GM21447 (cell line): ENCODE data around the gene PLA2G2C.

ENCODE experiments used
- ATAC-seq: cut with Tn5 transposase; IDR thresholded peaks from one replicate; pipeline ENCODE4 v1.9.1; 2021; ENCODE audit not compliant: unreplicated experiment

Gene PLA2G2C

DNA sequence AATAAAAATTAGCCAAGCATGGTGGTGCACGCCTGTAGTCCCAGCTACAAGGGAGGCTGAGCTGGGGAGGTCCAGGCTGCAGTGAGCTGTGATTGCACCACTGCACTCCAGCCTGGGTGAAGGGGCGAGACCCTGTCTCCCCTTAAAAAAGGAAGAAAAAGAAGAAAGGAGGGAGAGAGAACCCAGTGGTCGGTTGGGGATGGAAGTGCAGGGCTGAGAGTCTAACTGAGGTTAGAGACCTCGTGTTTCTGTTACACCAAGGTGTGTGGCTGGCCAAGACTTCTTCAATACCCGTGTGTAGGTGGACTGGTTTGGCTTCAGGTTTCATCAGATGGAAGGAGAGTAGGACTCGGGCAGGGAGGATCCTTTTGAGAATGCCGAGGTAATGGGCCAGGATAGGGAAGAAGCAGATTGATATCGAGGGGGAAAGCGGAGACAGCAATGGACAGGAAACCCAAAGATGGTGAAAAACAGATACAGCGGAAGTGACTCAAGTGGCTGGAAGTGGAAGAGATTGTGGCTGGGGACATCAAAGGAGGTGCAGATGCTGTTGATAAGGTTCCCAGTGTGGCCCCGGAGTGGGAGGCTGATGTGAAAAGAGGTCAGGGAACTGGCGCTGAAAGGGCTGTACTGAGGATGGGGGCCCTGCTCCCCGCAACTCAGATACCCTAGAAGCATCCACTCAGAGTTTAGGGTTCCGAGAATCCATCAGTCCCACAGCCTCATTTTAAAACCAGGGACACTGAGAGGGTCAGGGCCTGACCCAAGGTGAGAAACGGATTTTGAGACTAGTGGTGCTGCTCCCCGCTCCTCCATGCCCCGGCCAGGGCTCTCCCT lies 1.1 kb downstream of the PLA2G2C start:
- no peak for ATAC-seq

DNA sequence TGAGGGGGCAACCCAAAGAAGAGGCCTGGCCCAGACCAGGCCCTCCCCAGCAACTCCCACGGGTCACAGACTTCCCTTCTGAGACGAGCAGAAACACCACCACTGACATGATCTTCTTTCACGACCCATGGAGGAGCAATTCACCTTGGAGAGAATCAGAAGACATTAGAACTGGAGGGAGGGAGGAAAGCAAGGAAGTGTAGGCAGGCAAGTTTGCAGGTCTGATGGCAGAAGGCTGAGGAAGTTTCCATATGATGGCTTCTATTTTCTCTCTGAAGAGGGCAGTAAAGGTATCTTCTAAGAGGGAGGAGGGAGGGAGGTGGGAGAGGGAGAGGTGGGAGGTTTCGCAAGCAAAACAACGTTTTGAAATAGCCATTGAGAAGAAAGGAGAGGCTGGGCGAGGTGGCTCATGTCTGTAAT lies 1.8 kb downstream of the PLA2G2C start:
- ATAC-seq: no peak

DNA sequence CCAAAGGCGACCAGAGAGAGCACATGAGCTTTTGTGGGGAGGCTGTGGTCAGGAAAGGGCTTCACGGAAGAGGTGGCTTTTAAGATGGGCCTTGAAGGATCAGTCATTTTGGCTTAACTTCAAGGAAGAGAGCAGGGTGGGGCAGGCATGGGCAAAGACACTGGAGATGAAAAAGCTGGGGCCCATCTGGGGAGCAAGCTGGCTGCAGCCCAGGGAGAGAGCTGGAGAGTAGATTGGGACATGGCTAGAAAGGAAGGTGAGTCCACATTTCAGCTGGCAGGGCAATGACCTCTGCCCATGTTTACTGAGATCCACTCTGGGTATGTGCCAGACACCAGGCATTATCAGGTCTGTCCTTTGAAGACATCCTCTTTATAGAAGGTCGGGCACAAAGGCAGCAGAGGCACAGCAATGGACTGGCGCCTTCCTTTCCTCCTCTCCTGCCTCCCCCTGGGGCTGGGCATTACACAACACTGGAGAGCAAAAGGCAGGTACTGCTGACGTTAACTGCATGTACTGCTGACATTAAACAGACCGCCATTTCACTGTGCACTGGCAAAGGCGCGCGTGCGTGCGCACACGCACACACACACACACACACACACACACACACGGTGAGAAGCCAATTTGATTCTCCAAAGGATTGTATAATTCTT lies 2.6 kb downstream of the PLA2G2C start:
- no peak for ATAC-seq

DNA sequence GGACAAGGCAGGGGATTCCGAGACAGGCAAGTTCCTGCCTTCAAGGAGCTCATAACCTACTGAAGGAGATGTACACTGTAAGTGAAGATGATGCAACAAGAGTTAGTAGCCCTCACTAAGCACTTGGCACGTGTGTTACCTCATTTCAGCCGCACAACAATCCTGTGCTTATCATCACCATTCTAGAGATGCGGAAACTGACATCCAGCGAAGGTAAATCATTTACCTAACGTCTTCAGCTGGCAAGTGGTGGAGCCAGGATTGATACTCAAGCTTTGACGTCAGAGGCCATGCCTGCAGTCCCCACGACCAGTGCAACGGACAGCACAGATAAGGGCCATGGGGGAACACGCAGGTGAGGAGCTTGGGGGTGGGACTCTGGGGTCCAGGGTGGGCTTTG lies 3.3 kb downstream of the PLA2G2C start:
- ATAC-seq: no peak

DNA sequence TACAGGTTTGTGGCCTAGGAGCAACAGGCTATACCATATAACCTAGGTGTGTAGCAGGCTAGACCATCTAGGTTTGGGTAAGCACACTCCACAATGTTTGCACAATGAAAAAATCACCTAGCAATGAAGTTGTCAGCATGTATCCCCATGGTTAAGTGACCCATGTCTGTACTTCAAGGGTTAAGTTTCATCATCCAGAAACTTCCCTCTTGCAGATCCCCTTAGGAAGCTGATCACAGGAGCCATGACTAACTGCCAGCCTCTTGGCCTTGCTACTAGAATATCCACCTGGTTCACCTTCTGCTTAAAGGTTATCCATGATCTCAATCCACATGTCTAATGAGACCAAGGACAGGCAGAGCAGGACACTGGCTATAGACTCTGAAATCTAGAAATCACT lies 3.9 kb downstream of the PLA2G2C start:
- ATAC-seq: no peak

DNA sequence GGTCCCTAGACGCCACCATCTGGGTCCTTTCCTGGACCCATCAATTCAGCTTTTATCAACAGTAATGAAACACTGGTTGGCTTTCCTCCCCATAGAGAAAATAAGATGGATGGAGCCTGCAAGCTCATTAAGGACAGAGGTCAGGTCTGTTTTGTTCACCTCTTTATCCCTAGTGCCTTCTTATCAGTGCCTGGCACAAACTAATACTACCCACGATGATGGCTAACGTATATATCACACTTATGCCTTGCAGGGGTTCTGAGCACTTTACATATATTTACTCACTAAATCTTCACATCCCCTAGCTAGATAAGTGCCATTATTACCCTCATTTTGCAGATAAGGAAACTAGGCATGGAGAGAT lies 5.5 kb downstream of the PLA2G2C start:
- no peak for ATAC-seq

DNA sequence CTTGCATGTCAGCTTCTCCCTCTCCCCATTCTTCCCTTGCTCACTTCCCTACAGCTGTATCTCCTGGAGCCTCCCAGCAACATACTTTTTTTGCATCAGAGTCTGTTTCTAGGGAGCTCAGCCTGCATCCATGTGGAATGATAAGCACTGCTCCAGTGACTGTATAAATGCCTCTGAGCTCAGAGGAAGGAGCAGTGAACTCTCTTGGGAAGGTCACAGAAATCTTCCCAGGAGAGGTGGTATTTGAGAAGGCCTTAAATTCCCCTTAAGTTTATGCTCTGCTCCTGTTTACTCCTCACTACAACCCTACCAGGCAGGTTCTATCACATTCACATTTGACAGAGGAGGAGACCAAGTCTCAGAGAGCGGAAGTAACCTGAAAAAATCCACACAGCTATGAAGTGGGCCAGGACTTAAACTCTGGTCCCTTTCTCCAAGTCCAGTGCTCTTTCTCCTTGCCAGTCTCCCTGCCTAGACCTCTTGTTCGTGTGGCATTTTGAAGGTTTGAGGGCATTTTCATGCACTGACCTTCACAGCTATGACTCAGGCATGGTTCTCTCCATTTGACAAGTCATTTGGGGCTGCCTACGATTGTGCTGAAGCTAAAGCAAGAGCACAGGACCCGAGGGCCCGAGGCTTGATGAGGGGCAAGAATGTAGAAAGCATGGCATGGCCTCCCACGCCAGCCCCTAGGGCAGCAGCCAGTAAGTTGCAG lies 6.0 kb downstream of the PLA2G2C start:
- ATAC-seq: no peak

DNA sequence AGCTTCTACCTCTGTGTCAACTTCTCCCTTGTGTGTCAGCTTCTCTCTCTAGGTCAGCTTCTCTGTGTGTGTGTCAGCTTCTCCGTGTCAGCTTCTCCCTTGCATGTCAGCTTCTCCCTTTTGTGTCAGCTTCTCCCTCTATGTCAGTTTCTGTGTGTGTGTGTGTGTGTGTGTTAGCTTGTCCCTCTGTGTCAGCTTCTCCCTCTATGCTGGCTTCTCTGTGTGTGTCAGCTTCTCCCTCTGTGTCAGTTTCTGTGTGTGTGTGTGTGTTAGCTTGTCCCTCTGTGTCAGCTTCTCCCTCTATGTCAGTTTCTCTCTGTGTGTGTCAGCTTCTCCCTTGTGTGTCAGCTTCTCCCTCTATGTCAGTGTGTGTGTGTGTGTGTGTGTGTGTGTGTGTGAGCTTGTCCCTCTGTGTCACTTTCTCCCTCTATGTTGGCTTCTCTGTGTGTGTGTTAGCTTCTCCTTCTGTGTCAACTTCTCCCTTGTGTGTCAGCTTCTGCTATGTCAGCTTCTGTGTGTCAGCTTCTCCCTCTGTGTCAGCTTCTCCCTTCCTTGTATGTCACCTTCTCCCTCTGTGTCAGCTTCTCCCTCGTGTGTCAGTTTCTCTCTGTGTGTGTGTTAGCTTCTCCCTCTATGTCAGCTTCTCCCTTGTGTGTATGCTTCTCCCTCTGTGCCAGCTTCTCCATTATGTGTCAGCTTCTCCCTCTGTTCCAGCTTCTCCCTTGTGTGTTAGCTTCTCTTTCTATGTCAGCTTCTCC lies 6.8 kb downstream of the PLA2G2C start:
- no peak for ATAC-seq

DNA sequence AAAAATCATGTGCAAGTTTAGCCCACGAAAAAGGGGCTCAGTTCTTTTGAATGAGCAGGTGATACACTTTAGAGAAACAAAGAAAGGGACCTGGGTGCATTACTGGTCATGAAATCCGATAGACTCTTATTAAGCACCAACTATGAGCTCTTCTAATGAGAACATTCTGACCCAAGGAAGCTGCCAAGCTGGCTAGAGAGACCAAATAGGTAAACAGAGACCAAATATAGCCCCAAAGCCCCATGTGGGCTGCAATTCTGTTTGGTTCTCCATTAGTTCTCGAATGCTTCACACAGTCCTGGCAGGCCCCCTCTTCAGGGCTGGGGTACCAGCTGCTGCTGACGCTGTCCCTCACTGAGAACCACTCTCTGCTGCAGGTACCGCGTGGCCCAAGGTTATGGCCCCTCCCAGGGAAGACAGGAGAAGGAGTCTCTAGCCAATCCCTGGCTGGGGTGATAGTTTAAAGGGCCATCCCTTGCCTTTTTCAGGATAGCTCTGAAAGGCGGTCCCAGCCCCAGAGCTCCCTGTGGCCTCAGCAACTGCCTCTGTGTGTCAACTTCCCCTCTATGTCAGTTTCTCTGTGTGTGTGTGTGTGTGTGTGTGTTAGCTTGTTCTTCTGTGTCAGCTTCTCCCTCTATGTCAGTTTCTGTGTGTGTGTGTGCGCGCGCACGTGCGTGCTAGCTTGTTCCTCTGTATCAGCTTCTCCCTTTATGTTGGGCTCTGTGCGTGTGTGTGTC lies 7.5 kb downstream of the PLA2G2C start:
- ATAC-seq: no peak

DNA sequence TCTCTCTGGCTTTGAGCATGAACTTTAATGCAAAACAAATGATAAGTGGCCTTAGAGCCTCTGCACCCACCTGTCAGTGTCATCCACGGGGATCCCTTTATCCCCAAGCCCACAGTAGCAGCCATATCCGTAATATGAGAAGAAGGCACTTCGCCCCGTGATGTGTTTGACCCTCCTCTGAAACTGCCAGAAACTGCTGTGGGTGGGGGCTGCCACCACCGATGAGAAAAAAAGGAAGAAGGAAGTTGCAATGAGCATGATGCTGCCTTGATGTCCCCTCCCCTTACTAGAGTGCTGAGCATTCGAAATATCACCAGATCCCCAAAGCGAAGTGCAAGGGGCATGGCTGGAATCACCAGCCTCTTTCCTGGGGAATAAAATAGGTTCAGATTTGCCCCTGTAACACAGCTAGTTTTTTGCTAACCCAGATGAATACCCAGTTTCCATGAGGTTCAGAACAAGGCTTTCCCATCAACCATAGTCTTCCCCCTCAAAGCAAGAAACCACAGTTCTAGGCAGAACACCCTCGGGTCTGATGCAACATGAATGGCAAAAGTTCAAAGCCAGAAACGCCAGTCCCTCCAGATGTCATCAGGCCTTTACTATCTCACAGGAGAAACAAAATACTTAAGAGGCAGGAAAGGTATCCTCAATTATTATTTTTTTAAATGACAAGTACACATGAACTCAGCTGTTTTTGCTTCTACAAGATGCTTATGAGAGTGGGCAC lies 11.2 kb downstream of the PLA2G2C start:
- ATAC-seq: no peak

DNA sequence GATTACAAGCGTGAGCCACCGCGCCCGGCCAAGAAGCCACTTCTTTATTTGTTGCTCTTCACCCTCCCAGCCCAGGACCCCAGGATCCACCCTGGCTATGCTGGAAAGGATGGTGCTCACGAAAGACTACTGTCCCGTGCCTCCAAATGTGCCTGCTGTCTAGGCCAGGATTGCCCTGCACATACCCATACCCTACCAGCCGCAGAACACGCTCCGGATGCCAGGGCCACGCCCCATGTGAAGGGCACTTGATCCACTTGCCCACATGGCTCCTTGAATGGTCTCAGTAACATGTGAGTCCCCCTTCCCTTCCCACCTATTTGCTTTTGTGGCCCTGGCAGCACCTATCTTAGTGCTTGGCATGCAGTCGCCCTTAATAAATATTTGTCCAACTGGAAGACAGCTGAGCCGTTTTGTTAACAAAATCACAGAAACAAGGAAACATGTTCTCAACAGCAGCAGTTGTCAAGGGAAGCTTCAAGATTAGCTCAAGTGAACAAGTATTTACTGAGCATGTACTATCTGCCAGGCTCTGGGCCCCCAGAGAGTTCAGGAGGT lies 14.2 kb downstream of the PLA2G2C start:
- ATAC-seq: no peak

DNA sequence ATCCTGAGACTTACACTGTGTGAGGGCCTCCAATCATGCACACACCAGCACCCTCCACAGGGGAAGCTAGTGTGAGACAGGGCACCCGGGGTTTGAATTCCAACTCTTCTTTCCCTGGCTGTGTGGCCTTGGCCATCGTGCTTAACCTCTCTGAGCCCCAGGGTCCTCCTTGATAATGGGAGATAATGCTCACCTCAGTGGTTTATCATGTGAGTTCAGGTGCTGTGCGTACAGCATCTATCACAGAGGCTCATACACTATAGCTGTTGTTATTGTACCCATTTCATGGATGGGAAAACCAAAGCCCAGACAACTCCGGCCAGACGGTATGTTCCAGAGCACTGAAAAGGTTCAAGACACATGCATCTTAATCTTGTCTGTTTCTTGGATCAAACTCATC lies 16.4 kb downstream of the PLA2G2C start:
- ATAC-seq: no peak

DNA sequence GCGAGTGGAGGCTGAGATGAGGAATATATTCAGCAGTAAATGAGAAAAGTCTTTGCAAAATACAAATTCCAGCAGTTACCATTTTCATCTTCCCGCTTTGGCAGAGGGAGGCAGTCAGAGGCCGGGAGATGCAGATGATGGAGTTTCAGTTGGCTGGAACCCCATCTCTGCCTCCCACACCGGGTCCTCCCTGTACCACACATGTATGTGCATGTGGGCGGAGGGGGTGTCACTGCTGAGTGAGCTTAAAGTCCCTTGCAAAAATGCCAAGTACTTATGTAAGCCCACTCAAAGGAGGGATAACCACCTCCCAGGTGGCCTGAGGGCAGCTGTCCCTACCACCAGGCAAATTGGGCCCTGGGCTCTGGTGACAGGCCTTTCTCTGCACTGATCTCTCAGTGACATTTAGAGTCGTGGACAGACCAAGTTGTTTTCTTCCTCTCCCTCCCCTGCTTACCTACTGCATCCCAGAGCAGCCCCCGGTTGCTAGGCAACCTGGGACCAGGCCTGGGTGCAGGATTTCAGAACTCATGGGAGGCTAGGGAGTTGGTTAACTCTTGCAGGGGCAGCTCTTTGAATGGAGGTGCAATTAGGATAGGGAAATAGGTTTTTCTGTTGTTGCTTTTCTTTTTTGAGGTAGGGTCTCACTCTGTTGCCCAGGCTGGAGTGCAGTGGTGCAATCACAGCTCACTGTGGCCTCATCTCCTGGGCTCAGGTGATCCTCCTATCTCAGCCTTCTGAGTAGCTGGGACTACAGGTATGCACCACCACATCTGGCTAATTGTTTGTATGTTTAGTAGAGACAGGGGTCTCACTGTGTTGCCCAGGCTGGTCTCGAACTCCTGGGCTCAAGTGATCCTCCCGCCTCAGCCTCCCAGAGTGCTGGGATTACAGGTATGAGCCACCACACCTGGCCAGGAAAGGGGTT lies 17.5 kb downstream of the PLA2G2C start:
- no peak for ATAC-seq

DNA sequence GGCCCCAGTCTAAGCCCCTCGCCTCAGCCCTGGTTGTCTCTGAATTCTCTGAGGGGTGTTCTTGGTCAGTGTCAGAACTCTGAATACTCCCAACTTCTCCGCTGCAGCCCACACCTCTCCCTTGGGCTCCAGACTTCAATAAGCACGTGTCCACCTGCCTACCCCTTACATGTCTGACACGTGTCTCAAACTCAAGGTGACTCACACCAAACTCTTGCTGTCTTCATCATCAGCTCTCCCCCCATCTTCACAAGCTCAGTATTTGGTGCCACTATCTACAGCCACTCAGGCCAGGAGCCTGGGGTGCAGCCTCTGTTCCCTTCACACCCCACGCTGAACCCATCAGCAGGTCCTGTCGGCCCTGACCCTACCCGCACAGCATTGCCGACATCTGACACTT lies 19.2 kb downstream of the PLA2G2C start:
- ATAC-seq: no peak

DNA sequence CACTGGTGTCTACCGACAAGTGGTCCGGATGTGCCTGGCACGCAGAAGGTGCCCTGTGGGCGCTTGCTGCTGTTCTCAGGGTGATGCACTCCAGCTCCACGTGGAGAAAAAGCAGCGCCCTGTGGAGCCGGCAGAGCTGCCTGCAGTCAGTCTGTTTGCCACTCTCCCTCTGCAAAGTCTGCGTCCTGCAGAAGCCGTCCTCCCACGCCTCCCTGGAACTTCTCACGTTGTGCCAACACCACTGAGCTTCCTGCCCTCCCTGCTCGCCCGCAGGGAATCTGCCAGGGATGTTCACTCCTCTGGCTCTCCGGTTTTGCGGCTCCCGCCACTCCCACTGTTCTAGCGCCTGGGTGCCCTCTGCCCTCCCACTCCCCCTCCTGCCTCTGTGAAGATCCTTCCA lies 20.3 kb downstream of the PLA2G2C start:
- ATAC-seq: no peak

DNA sequence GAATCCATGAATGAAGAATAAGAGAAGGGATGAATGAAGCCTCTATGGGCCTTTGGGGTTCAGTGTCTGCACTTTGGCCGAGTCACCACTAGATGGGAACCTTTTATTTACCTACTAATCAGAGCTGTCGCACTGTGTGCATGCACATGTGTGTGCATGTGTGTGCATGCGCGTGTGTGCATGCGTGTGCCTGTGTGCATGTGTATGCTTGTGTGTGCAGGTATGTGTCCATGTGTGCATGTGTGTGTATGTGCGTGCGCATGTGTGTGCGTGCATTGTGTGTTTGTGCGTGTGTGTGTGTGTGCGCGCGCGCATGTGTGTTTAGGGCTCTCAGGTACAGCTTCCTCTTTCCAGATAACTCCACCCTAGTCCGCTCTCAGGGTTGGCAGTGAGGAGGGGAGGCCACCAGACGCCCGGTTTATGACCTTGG lies 20.8 kb downstream of the PLA2G2C start:
- ATAC-seq: no peak

DNA sequence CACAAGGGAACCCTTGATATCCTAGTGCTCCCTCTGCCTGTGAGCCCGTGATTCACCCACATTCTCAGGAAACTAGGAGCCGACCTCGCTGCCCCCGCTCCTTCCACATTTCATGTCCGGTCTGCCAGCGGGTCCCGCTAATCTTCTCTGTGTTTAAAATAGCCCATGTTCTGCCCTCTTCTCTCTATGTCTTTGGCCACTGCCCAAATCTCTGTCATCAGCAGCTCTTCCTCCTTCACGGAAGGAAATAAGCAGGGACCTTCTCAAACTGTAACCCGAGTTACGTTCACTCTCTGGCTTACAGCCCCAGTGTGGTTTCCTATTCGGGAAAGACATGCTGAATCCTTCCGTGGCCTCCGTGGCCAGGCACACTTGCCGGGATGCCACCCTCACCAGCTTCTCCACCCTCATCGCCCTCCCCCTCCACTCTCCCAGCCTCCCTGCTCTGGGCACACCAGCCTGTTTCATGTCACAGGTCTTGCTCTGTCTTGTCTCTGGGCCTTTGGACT lies 21.6 kb downstream of the PLA2G2C start:
- no peak for ATAC-seq

DNA sequence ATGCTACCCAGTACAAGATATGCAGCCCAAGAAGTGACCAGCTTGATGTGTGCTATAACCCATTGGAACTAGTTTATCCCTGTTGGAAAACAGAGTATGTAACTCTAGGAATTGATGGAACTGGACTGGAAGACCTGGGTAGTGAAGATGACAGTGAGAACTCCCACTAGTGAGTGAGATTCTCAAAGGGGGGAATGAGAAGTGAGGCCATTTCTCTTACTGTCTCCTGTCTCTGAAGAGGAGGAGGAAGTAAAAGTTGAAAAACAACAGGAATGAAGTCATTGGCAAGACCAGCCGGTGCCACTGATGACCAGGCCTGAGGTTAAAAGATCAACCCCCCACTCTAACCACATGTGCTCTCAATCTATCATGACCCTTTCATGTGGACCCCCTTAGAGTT lies 26.3 kb downstream of the PLA2G2C start:
- ATAC-seq: no peak
